CD4-positive, alpha-beta T cell treated with Interleukin-1 beta for 1 hour (primary cell): Measurements from ENCODE around the gene MYH11.
"Not testable (repeated sequence)": the region's sequence is repeated elsewhere in the genome, so short reads cannot be mapped to it uniquely, and the experiment has no call there.

Source experiments
- DNase-seq, 2 donors: peaks; one replicate each; pipeline ENCODE4 v3.0.0-alpha.2; 2020 to 2022

The MYH11 gene

GRCh38 chr16:15703029-15703736 lies 153.6 kb downstream of the MYH11 start:
- no peak for DNase-seq

GRCh38 chr16:15701975-15702970 lies 154.6 kb downstream of the MYH11 start:
- DNase-seq, result no peak

- DNase-seq, result no peak
These were observed 155.5 kb downstream of the MYH11 start for GRCh38 chr16:15701367-15701766.

- DNase-seq, result no peak
These were observed 157.0 kb downstream of the MYH11 start for GRCh38 chr16:15699819-15700218.

- no peak for DNase-seq
These were observed 162.3 kb downstream of the MYH11 start for GRCh38 chr16:15694499-15694898.

GRCh38 chr16:15692508-15692907 lies 164.3 kb downstream of the MYH11 start:
- not testable (repeated sequence) for DNase-seq

GRCh38 chr16:15691046-15691445 lies 165.8 kb downstream of the MYH11 start:
- DNase-seq, result no peak

GRCh38 chr16:15690296-15690695 lies 166.5 kb downstream of the MYH11 start:
- DNase-seq, result no peak

GRCh38 chr16:15689290-15689689 lies 167.5 kb downstream of the MYH11 start:
- DNase-seq, result no peak

- no peak for DNase-seq
These were observed 170.5 kb downstream of the MYH11 start for GRCh38 chr16:15686287-15686686.

GRCh38 chr16:15682105-15682570 lies 174.7 kb downstream of the MYH11 start:
- peak; percentile 47 to 57 for DNase-seq

GRCh38 chr16:15677447-15677846 lies 179.4 kb downstream of the MYH11 start:
- DNase-seq, result no peak

- no peak for DNase-seq
These were observed 180.3 kb downstream of the MYH11 start for GRCh38 chr16:15676506-15676905.

GRCh38 chr16:15674571-15674970 lies 182.3 kb downstream of the MYH11 start:
- DNase-seq, result no peak

GRCh38 chr16:15672514-15673167 lies 184.2 kb downstream of the MYH11 start:
- DNase-seq, result peak; percentile 87

GRCh38 chr16:15672127-15672513 lies 184.7 kb downstream of the MYH11 start:
- DNase-seq, result not testable (repeated sequence)

- DNase-seq, result no peak
These were observed 185.2 kb downstream of the MYH11 start for GRCh38 chr16:15671530-15672117.

GRCh38 chr16:15667091-15667742 lies 189.6 kb downstream of the MYH11 start:
- no peak for DNase-seq

GRCh38 chr16:15665107-15665506 lies 191.7 kb downstream of the MYH11 start:
- DNase-seq, result no peak

GRCh38 chr16:15660203-15660601 lies 196.6 kb downstream of the MYH11 start:
- DNase-seq, result no peak

- no peak for DNase-seq
These were observed 198.3 kb downstream of the MYH11 start for GRCh38 chr16:15658556-15658955.

- DNase-seq, result no peak
These were observed 198.7 kb downstream of the MYH11 start for GRCh38 chr16:15658149-15658548.
